B cell (primary cell): ENCODE data around the gene RPS6KA1. TPM values are rescaled to one million over a fixed set of nuclear protein-coding genes. Genes with fewer than 3 reads are reported as not detected.
"Not testable (repeated sequence)": the region's sequence is repeated elsewhere in the genome, so short reads cannot be mapped to it uniquely, and the experiment has no call there.

Experiments used
- ATAC-seq: fragments of 200-7000 bp; cut with Tn5 transposase; one replicate; pipeline ENCODE4 v1.10.0; 2021; ENCODE audit warnings: low read depth, mild to moderate bottlenecking, moderate number of reproducible peaks, moderate library complexity
- CTCF ChIA-PET: fragments of 350-600 bp; sonication (Branson Sonifier 250); formaldehyde crosslinking; loops from one replicate; lab custom pipeline; 2021; ENCODE audit warnings: antibody characterized with exemption, inconsistent platforms; lab: Charles Lee
- POLR2A ChIA-PET: fragments of 350-600 bp; sonication (Branson Sonifier 250); formaldehyde crosslinking; loops from one replicate; lab custom pipeline; 2021; ENCODE audit warnings: antibody characterized with exemption; lab: Charles Lee
- DNase-seq: peaks from one replicate; pipeline ENCODE4 v3.0.0; 2013
- H2AFZ ChIP-seq: 2 replicates; pipeline ENCODE4 v1.6.1; 2012; ENCODE audit warnings: mild to moderate bottlenecking, low read depth, low read length; ENCODE audit not compliant: insufficient read depth, poor library complexity, severe bottlenecking
- H3K27ac ChIP-seq, 2 donors: 1 replicate in 1 of 2; 2 replicates in 1 of 2; pipeline ENCODE4 v1.5.1; 2012 to 2013; ENCODE audit warnings: low read length in 2 of 2, mild to moderate bottlenecking in 2 of 2, moderate library complexity in 1 of 2
- H3K27me3 ChIP-seq, 4 experiments: fragments of 200-600 bp in 1 of 4; sonication (generic) in 1 of 4; replicated peaks in 1 of 4; 1 replicate in 2 of 4; 2 replicates in 2 of 4; pipeline versions ENCODE4 v1.6.1 to v1.7.0; 2013 to 2016; ENCODE audit warnings: low read length in 3 of 4, mild to moderate bottlenecking in 2 of 4, mixed read lengths in 1 of 4, moderate library complexity in 1 of 4; ENCODE audit not compliant: insufficient read depth in 4 of 4, control insufficient read depth in 3 of 4; ENCODE audit errors: control extremely low read depth in 1 of 4
- H3K36me3 ChIP-seq, 2 experiments: replicated peaks in 1 of 2; 1 replicate in 1 of 2; 2 replicates in 1 of 2; pipeline versions ENCODE4 v1.6.1 to v1.7.1; 2013; ENCODE audit warnings: low read length in 1 of 2; ENCODE audit not compliant: insufficient read depth in 2 of 2, control insufficient read depth in 1 of 2; ENCODE audit errors: control extremely low read depth in 1 of 2, extremely low read depth in 1 of 2
- H3K4me1 ChIP-seq, 2 donors: fragments of 200-600 bp in 1 of 2; sonication (generic) in 1 of 2; 1 replicate in 1 of 2; 2 replicates in 1 of 2; pipeline versions ENCODE4 v1.5.1 to v1.6.1; 2013 to 2017; ENCODE audit warnings: low read length in 2 of 2; ENCODE audit not compliant: control insufficient read depth in 2 of 2, insufficient read depth in 2 of 2
- H3K4me2 ChIP-seq: replicated peaks from 2 replicates; pipeline ENCODE3; 2012; ENCODE audit warnings: mild to moderate bottlenecking, low read depth, low read length; ENCODE audit not compliant: poor library complexity, severe bottlenecking
- H3K4me3 ChIP-seq, 5 experiments: fragments of 200-600 bp in 1 of 5; sonication (generic) in 1 of 5; 1 replicate in 3 of 5; 2 replicates in 2 of 5; pipeline versions ENCODE4 v1.5.1 to v1.7.0; 2011 to 2016; ENCODE audit warnings: low read length in 4 of 5, mild to moderate bottlenecking in 4 of 5, low read depth in 2 of 5, control low read depth in 1 of 5, moderate library complexity in 1 of 5; ENCODE audit not compliant: insufficient read depth in 1 of 5; ENCODE audit errors: control extremely low read depth in 1 of 5, extremely low read depth in 1 of 5
- H3K79me2 ChIP-seq: fragments of 200-600 bp; sonication (generic); one replicate; pipeline ENCODE4 v1.6.0; 2016; ENCODE audit warnings: low read length; ENCODE audit not compliant: control insufficient read depth, insufficient read depth
- H3K9ac ChIP-seq: fragments of 200-600 bp; sonication (generic); 2 replicates; pipeline ENCODE4 v1.6.1; 2017; ENCODE audit warnings: mild to moderate bottlenecking, low read length, moderate library complexity
- H3K9me3 ChIP-seq, 3 donors: one replicate each; pipeline versions ENCODE4 v1.6.1 to v1.7.1; 2013; ENCODE audit warnings: low read length in 2 of 3; ENCODE audit not compliant: control insufficient read depth in 2 of 3, insufficient read depth in 1 of 3; ENCODE audit errors: control extremely low read depth in 1 of 3
- H4K20me1 ChIP-seq: 2 replicates; pipeline ENCODE4 v1.6.0; 2012; ENCODE audit warnings: mild to moderate bottlenecking, low read length; ENCODE audit not compliant: insufficient read depth, control insufficient read depth, poor library complexity, severe bottlenecking
- H3K27ac Mint-ChIP-seq: one replicate; pipeline ENCODE4 v1.8.0; 2021; ENCODE audit warnings: mixed read lengths
- H3K27me3 Mint-ChIP-seq: one replicate; pipeline ENCODE4 v1.8.0; 2021; ENCODE audit warnings: mixed read lengths
- H3K4me1 Mint-ChIP-seq: one replicate; pipeline ENCODE4 v1.8.0; 2021; ENCODE audit warnings: mixed read lengths
- H3K4me3 Mint-ChIP-seq: one replicate; pipeline ENCODE4 v1.8.0; 2021; ENCODE audit warnings: mixed read lengths
- H3K9me3 Mint-ChIP-seq: one replicate; pipeline ENCODE4 v1.8.0; 2022; ENCODE audit warnings: mixed read lengths; ENCODE audit not compliant: insufficient read depth
- EZH2 ChIP-seq: IDR thresholded peaks from 2 replicates; pipeline ENCODE4 v1.6.1; 2012; ENCODE audit warnings: borderline replicate concordance, low read depth, mild to moderate bottlenecking, moderate library complexity, low read length; ENCODE audit not compliant: insufficient read depth, poor library complexity, severe bottlenecking
- WGBS: methylation state at CpG from one replicate; pipeline ENCODE4 v1.1.5; 2013; ENCODE audit warnings: missing lambda C conversion rate; ENCODE audit not compliant: insufficient coverage; 5-methylcytosine and 5-hydroxymethylcytosine counted together
- intact Hi-C: fragments of 100-400 bp; cut with micrococcal nuclease; formaldehyde crosslinking; loops from one replicate; pipeline ENCODE4 v1.10.0; 2022
- polyA plus RNA-seq: library from polyadenylated mRNA; depleted of rRNA; stranded (reverse); fragments of >200 nt; gene quantifications from 2 replicates; pipeline ENCODE4 v1.2.3, GENCODE V29; 2012
- total RNA-seq, 2 donors: library from RNA; stranded (reverse); fragments of 120-200 nt in 1 of 2; gene quantifications; 1 replicate in 1 of 2; 2 replicates in 1 of 2; pipeline versions ENCODE4 v1.2.3 to v1.2.4, GENCODE V29; 2013 to 2022
- TF ChIP-seq, protein P1 (sequence below): fragments of 200-600 bp; IDR thresholded peaks from one replicate; pipeline ENCODE4 v1.8.0; 2022; ENCODE audit warnings: antibody characterized with exemption, mild to moderate bottlenecking

RPS6KA1 gene
- total and polyA plus RNA-seq, 2 donors (not counting 1 experiment from before 2014, with no cell fraction given): 72.0 to 99.9 TPM

DNA sequence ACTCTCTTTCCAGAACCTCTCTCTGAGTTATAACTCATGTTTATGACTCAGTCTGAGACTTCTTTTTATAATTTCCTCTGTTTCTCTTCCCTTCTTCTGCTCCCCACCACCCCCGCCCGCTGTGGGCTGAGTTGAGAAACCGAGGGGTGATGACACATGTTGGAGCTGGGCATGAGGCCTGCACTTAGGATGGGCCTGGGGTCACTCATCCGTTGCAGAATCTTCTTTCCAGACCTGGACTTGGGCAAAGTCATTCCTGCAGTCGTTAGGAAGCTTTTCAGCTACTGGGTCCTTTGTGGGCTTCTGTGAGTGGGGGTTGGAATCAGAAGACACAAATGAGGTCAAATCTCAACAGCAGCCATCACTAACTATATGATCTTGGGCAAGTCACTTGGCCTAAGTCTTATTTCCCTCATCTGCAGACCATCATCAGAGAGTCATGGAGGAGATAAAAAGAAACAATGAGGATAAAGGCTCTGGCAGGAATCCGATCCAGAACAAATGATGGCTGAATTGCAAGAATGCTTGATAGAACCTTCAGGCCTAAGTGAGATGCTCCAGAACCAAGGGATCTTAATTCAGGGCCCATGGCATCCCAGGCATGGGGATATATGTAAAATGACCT is 53.4 kb downstream of the RPS6KA1 start:
- ChIA-PET CTCF (interaction anchor here (1.8 kb wide), 1 partner anchor 206 kb away, joined by 4 read pairs; no protein-coding TSS in a partner anchor), POLR2A (no interaction called here)
- Histone ChIP-seq H3K4me2 (no peak overlapping the region), H2AFZ (no peak overlapping the region), H3K9me3 (no peaks in the 10 kb centered on the region), H3K27ac (no peak overlapping the region), H3K79me2 (no peaks in the 10 kb centered on the region), H3K36me3 (no peaks in the 10 kb centered on the region), H3K4me1 (no peaks in the 10 kb centered on the region), H3K4me3 (no peak overlapping the region), H4K20me1 (no peaks in the 10 kb centered on the region), H3K27me3 (no peaks in the 10 kb centered on the region), H3K9ac (no peak overlapping the region)
- DNase-seq (no peak), ATAC-seq (no peak)
- WGBS: 60% methylated on average over 3 of the region's 6 CpGs
- no peak overlapping the region for H3K27ac Mint-ChIP-seq
- intact Hi-C loops: no loop called here
- H3K9me3 Mint-ChIP-seq: no peaks in the 10 kb centered on the region
- no peaks in the 10 kb centered on the region for H3K4me1 Mint-ChIP-seq
- no peak for TF ChIP-seq EZH2
- TF ChIP-seq, protein P1, sequence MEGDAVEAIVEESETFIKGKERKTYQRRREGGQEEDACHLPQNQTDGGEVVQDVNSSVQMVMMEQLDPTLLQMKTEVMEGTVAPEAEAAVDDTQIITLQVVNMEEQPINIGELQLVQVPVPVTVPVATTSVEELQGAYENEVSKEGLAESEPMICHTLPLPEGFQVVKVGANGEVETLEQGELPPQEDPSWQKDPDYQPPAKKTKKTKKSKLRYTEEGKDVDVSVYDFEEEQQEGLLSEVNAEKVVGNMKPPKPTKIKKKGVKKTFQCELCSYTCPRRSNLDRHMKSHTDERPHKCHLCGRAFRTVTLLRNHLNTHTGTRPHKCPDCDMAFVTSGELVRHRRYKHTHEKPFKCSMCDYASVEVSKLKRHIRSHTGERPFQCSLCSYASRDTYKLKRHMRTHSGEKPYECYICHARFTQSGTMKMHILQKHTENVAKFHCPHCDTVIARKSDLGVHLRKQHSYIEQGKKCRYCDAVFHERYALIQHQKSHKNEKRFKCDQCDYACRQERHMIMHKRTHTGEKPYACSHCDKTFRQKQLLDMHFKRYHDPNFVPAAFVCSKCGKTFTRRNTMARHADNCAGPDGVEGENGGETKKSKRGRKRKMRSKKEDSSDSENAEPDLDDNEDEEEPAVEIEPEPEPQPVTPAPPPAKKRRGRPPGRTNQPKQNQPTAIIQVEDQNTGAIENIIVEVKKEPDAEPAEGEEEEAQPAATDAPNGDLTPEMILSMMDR: no peak
- no peak overlapping the region for H3K4me3 Mint-ChIP-seq
- H3K27me3 Mint-ChIP-seq: no peaks in the 10 kb centered on the region

DNA sequence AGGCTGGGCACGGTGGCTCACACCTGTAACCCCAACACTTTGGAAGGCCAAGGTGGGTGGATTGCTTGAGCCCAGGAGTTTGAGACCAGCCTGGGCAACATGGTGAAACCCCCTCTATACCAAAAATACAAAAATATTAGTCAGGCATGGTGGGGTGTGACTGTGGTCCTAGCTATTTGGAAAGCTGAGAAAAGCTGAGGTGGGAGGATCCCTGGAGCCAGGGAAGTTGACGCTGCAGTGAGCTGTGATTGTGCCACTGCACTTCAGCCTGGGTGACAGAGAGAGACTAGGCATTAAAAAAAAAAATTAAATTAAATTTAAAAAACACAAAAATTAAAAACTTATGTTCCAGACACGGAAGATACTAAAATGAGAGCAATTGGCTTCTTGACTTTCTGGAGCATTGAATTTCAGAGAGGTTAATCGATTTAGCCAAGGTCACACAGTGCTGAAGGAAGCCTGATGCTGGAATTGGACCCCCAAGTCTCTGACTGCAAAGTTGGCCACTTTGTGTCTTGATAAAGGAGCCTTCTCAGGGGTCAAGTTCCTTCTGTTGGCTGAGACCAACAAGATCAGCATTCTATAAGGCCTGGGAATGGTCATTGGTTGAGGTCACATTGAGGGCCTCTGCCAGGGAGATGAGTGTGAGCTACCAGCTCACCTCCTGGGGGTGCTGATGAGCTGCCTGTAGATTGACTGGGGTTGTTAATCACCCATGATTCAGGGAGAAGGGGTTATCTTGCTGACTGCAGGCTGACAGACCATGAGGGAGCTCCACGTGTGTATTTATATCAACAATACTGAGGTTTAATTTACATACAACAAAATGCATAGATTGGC is 54.3 kb downstream of the RPS6KA1 start:
- Histone ChIP-seq H3K27me3 (no peaks in the 10 kb centered on the region), H3K4me1 (no peaks in the 10 kb centered on the region), H3K36me3 (no peaks in the 10 kb centered on the region), H3K4me3 (no peak overlapping the region), H3K9ac (no peak overlapping the region), H3K9me3 (peaks cover 0 to 8% (median 5%) of the 10 kb centered on the region in 3 donors), H4K20me1 (no peaks in the 10 kb centered on the region), H2AFZ (no peak overlapping the region), H3K4me2 (no peak overlapping the region), H3K79me2 (no peaks in the 10 kb centered on the region), H3K27ac (no peak overlapping the region)
- H3K4me3 Mint-ChIP-seq: no peak overlapping the region
- no peaks in the 10 kb centered on the region for H3K4me1 Mint-ChIP-seq
- intact Hi-C loops: no loop called here
- no peak for ATAC-seq
- H3K27me3 Mint-ChIP-seq: no peaks in the 10 kb centered on the region
- H3K9me3 Mint-ChIP-seq: no peaks in the 10 kb centered on the region
- 93% methylated on average over 3 of the region's 5 CpGs for WGBS
- H3K27ac Mint-ChIP-seq: no peak overlapping the region
- no peak for DNase-seq
- ChIA-PET POLR2A (no interaction called here), CTCF (no interaction called here)
- TF ChIP-seq EZH2: no peak
- TF ChIP-seq, protein P1: no peak

DNA sequence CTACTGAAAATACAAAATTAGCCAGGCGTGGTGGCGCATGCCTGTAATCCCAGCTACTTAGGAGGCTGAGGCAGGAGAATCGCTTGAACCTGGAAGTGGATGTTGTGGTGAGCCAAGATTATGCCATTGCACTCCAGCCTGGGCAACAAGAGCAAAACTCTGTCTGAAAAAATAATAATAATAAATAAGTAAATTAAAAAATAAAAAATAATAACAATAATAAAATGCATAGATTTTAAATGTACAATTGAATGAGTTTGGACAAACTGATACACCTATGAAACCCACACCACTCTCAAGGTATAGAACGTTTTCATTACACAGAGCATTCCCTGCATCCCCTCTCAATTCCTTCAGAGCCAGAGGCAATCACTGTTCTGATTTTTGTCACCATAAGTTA is 55.0 kb downstream of the RPS6KA1 start:
- H3K9ac ChIP-seq, H3K9me3 Mint-ChIP-seq, H3K27me3 ChIP-seq, H3K27ac ChIP-seq, H3K4me1 ChIP-seq, H3K36me3 ChIP-seq, H3K4me1 Mint-ChIP-seq, CTCF ChIA-PET, intact Hi-C loops, H3K79me2 ChIP-seq, H4K20me1 ChIP-seq, H3K9me3 ChIP-seq, POLR2A ChIA-PET, ATAC-seq, H3K27me3 Mint-ChIP-seq, H2AFZ ChIP-seq, H3K27ac Mint-ChIP-seq, H3K4me3 Mint-ChIP-seq, DNase-seq, H3K4me3 ChIP-seq, H3K4me2 ChIP-seq: not testable (repeated sequence)
- 100% methylated on average over 1 of the region's 4 CpGs for WGBS
